Measurements from ENCODE around the gene LEMD1.

Gene LEMD1, protein sequence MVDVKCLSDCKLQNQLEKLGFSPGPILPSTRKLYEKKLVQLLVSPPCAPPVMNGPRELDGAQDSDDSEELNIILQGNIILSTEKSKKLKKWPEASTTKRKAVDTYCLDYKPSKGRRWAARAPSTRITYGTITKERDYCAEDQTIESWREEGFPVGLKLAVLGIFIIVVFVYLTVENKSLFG

GRCh38 chr1:205421798-205422197 lies at the start of gene LEMD1:
Gene LEMD1, minus strand, starts transcription at chr1:205422056. Its CDS starts 1,520 bp downstream, at chr1:205420536.
- DNase-seq, result no peak

- DNase-seq, result no peak
These were observed 48.3 kb upstream of the LEMD1 start for GRCh38 chr1:205470131-205470530.

GRCh38 chr1:205466595-205467220 lies 44.9 kb upstream of the LEMD1 start:
- DNase-seq, result no peak

GRCh38 chr1:205465392-205465791 lies 43.5 kb upstream of the LEMD1 start:
- DNase-seq, result no peak

DNA sequence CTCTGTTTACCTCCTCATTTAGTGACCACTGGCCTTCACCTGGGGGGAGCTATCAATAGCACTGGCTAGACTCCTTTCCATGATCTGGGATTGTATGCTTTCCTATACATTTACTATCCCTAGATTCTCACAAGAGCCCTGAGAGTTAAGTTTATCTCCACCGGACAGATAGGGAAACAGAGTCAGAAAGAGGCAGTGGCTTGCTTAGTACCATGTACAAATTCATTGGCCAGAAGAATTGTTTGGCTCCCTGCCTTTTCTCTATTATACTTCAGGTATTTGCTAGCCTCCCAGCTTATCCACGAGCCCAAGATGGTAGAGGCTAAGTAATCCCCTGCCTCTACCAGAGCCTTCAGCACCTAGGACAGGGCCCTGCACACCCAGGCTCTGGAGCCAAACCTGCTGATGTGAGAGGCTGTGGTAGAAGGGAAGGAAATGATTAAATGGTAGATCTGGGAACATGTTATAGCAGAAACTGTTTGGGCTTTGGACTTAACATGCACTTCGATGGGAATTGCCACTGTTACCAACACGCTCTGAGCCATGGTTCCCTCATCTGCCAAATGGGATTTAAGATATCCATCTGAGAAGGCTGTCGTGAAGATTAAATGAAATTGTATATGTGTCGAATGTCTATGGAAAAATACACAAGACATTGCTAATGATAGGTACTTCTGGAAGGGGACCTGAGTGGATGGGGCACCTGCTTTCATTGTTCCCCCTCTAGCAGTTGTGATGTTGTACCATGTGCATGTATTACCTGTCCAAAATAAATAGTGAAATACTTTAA lies 37.1 kb upstream of the LEMD1 start:
- DNase-seq, result no peak

- DNase-seq, result peak; percentile 38
These were observed 35.3 kb upstream of the LEMD1 start for GRCh38 chr1:205456868-205457745.

- no peak for DNase-seq
These were observed 34.6 kb upstream of the LEMD1 start for GRCh38 chr1:205456383-205456867.

DNA sequence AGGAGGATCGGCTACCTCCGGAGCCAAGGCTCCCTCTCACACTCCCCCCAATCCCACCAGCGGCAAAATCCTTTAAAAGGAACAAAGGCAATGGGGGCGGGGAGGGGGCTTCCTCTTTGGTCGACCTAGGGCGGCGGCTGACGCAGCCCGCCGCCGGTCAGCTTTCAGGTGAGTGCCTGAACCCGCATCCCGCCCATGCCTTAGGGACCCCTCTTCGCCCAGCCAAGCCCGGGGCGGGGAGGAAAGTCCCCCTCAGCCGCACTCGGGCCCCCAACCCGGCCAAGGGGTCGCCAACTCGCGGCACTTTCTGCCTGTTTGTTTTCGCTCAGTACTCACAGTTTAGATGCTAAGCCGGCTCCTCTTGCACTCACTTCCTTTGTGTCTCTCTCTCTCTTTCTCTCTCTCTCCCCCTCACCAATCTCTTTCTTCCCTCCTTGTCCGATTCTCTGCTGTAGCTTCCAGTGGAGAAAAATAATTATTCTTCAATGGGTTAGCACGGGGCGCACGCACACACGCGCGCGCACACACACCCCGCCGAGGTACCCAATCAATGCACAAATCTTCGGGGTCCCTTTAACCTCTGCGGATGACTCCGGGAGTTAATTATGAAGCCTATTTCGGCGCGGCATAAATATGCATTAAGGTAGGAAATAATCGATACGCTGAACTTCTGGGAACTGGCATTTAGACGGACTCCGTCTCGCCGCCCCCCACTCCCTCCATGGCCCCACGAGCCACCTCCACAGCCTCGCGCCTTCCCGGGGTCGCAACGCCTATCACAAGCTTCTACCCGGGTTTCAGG lies 33.9 kb upstream of the LEMD1 start, which contains the start of gene BLACAT1:
Gene BLACAT1 (minus strand): TSS at position 465 of the 802 bp plus-strand sequence.
- no peak for DNase-seq

GRCh38 chr1:205454903-205455335 lies 33.1 kb upstream of the LEMD1 start:
- DNase-seq, result no peak

GRCh38 chr1:205453466-205453865 lies 31.6 kb upstream of the LEMD1 start:
- DNase-seq, result no peak

- no peak for DNase-seq
These were observed 31.1 kb upstream of the LEMD1 start for GRCh38 chr1:205452933-205453332.

- DNase-seq, result no peak
These were observed 30.5 kb upstream of the LEMD1 start for GRCh38 chr1:205452364-205452763.

- no peak for DNase-seq
These were observed 29.9 kb upstream of the LEMD1 start for GRCh38 chr1:205451759-205452164.

DNA sequence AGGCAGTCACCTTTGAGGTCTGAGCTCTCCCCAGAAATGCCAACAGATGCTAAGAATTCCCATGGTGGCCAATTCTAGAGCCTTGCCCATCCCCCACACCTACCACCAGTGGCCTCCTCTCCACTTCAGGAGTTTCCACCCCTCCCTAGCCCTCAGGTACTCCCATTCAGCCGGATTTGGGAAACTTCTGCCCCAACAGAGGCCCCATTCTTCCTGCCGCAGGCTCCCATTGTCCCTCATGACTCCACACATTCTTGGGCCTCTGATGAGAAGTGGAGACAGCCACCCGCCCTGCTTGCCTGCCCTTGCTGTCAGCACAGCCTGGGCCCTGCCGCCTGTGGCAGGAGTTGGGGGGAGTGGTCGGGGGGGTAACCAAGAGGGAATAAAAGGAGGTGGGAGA lies 29.3 kb upstream of the LEMD1 start:
- DNase-seq, result no peak

- DNase-seq, result no peak
These were observed 28.6 kb upstream of the LEMD1 start for GRCh38 chr1:205450448-205450847.

- no peak for DNase-seq
These were observed 28.0 kb upstream of the LEMD1 start for GRCh38 chr1:205449750-205450443.

- DNase-seq, result no peak
These were observed 27.4 kb upstream of the LEMD1 start for GRCh38 chr1:205449254-205449749.

GRCh38 chr1:205448540-205449253 lies 26.8 kb upstream of the LEMD1 start:
- DNase-seq, result no peak

DNA sequence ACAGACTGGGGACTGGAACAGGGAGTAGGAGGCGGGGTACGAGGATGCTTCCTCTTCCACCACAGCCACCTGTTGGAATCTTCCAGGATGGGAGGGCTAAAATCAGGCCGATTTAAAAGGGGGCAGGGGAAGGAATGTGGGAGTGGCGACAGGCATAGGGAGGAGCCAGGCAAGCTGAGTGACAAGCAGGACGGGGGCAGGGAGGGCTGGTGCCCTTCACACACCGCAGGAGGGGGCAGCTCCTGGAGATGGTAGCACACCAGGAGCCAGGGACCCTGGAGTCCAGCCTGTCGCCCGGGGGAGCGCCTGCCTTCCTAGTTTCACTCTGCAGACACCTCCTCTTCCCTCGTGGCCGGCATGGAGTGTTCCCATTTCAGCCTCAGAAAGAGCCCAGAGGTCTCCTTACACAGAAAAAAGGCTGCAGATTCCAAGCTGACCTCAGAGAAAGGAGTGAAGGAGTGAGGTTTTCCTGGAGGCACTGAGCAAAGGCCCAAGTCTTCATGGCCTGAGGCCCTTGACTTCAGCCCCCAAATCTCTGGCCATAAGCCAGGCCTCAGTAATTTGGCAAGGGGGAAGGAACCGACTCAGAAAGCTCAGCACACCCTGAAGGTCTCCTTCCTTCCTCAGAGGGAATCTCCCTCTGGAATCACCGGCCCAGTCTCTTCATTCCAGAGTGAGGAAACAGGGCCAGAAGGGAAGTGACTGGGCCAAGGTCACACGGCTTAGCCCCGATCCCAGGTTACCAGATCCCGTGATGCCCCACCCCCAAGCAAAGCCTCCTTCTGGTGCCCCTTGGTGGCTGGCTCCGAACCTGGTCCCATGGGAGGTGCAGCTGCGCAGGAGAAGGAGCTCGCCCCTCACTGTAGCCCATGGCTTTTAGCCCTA lies 25.8 kb upstream of the LEMD1 start:
- DNase-seq, result no peak
